A549 (cell line): ENCODE data around the gene PDPK1. TPM values are rescaled to one million over a fixed set of nuclear protein-coding genes. Genes with fewer than 3 reads are reported as not detected.

Experiments
- polyA plus RNA-seq, 4 experiments: library from polyadenylated mRNA; depleted of rRNA in 3 of 4; stranded (reverse); fragments of >200 nt; fragmentation: RNase III in 1 of 4; extraction: RNeasy Plus Mini Kit Qiagen cat#74134 plus additional on column Dnase treatment in 1 of 4; gene quantifications; 2 replicates in 3 of 4; 3 replicates in 1 of 4; pipeline ENCODE4 v1.2.3, GENCODE V29; 2011 to 2017
- small RNA-seq, 6 experiments: library from RNA; depleted of rRNA; stranded (forward); fragments of <200 nt; gene quantifications; one replicate each; pipeline ENCODE3, GENCODE V24; 2012

Gene PDPK1
- polyA plus RNA-seq, 2 of the 4 experiments (the other 2 are of a cell fraction): 17.7 to 29.7 TPM

Small RNA genes lying within 50 kb of the gene (small RNA-seq; reads per million reads assigned to genes)
- gene AC093525.1: 0 reads per million in 6 experiments
- 0 reads per million in 6 experiments for gene MIR3178

Other genes starting within 250 kb of the PDPK1 start
- 6.4 and 7.6 TPM in 2 replicates for gene ABCA3, start 197.3 kb upstream of the PDPK1 start, polyA plus RNA-seq (2011; rRNA removed)
- 8.6 to 10.7 TPM (median 9.9 TPM) in 3 replicates for gene ABCA3, start 197.3 kb upstream of the PDPK1 start, polyA plus RNA-seq (2017; fragmentation: RNase III; extraction: RNeasy Plus Mini Kit Qiagen cat#74134 plus additional on column Dnase treatment)
- gene CCNF, start 108.6 kb upstream of the PDPK1 start, polyA plus RNA-seq (2011; rRNA removed): 6.5 and 8.0 TPM in 2 replicates
- 13.4 to 15.1 TPM (median 14.4 TPM) in 3 replicates for gene CCNF, start 108.6 kb upstream of the PDPK1 start, polyA plus RNA-seq (2017; fragmentation: RNase III; extraction: RNeasy Plus Mini Kit Qiagen cat#74134 plus additional on column Dnase treatment)
- 9.5 and 9.6 TPM in 2 replicates for gene TEDC2, start 77.9 kb upstream of the PDPK1 start, polyA plus RNA-seq (2011; rRNA removed)
- gene TEDC2, start 77.9 kb upstream of the PDPK1 start, polyA plus RNA-seq (2017; fragmentation: RNase III; extraction: RNeasy Plus Mini Kit Qiagen cat#74134 plus additional on column Dnase treatment): 20.7 to 22.6 TPM (median 22.2 TPM) in 3 replicates
- gene NTN3, start 66.7 kb upstream of the PDPK1 start, polyA plus RNA-seq (2011; rRNA removed): not detected in 2 replicates
- gene NTN3, start 66.7 kb upstream of the PDPK1 start, polyA plus RNA-seq (2017; fragmentation: RNase III; extraction: RNeasy Plus Mini Kit Qiagen cat#74134 plus additional on column Dnase treatment): 0.04 TPM in 1 of 3 replicates, not detected in the others
- 4.0 and 4.2 TPM in 2 replicates for gene TBC1D24, start 62.9 kb upstream of the PDPK1 start, polyA plus RNA-seq (2011; rRNA removed)
- gene TBC1D24, start 62.9 kb upstream of the PDPK1 start, polyA plus RNA-seq (2017; fragmentation: RNase III; extraction: RNeasy Plus Mini Kit Qiagen cat#74134 plus additional on column Dnase treatment): 5.9 to 7.3 TPM (median 6.3 TPM) in 3 replicates
- gene ATP6V0C, start 24.1 kb upstream of the PDPK1 start, polyA plus RNA-seq (2011; rRNA removed): 9.4 and 14.7 TPM in 2 replicates
- 152 to 153 TPM (median 153 TPM) in 3 replicates for gene ATP6V0C, start 24.1 kb upstream of the PDPK1 start, polyA plus RNA-seq (2017; fragmentation: RNase III; extraction: RNeasy Plus Mini Kit Qiagen cat#74134 plus additional on column Dnase treatment)
- gene AMDHD2, start 17.6 kb upstream of the PDPK1 start, polyA plus RNA-seq (2011; rRNA removed): 5.2 and 6.6 TPM in 2 replicates
- gene AMDHD2, start 17.6 kb upstream of the PDPK1 start, polyA plus RNA-seq (2017; fragmentation: RNase III; extraction: RNeasy Plus Mini Kit Qiagen cat#74134 plus additional on column Dnase treatment): 21.7 to 28.8 TPM (median 27.7 TPM) in 3 replicates
- not detected in 2 replicates for gene CEMP1, start 6.6 kb upstream of the PDPK1 start, polyA plus RNA-seq (2011; rRNA removed)
- not detected in 3 replicates for gene CEMP1, start 6.6 kb upstream of the PDPK1 start, polyA plus RNA-seq (2017; fragmentation: RNase III; extraction: RNeasy Plus Mini Kit Qiagen cat#74134 plus additional on column Dnase treatment)
- gene KCTD5, start 144.5 kb downstream of the PDPK1 start, polyA plus RNA-seq (2011; rRNA removed): 22.4 and 26.1 TPM in 2 replicates
- gene KCTD5, start 144.5 kb downstream of the PDPK1 start, polyA plus RNA-seq (2017; fragmentation: RNase III; extraction: RNeasy Plus Mini Kit Qiagen cat#74134 plus additional on column Dnase treatment): 22.8 to 26.3 TPM (median 22.9 TPM) in 3 replicates
- gene PRSS27, start 182.2 kb downstream of the PDPK1 start, polyA plus RNA-seq (2011; rRNA removed): 1.00 and 1.1 TPM in 2 replicates
- 0.62 to 1.3 TPM (median 1.2 TPM) in 3 replicates for gene PRSS27, start 182.2 kb downstream of the PDPK1 start, polyA plus RNA-seq (2017; fragmentation: RNase III; extraction: RNeasy Plus Mini Kit Qiagen cat#74134 plus additional on column Dnase treatment)
- 167 and 231 TPM in 2 replicates for gene SRRM2, start 214.6 kb downstream of the PDPK1 start, polyA plus RNA-seq (2011; rRNA removed)
- 473 to 527 TPM (median 512 TPM) in 3 replicates for gene SRRM2, start 214.6 kb downstream of the PDPK1 start, polyA plus RNA-seq (2017; fragmentation: RNase III; extraction: RNeasy Plus Mini Kit Qiagen cat#74134 plus additional on column Dnase treatment)
- 136 and 144 TPM in 2 replicates for gene ELOB, start 239.3 kb downstream of the PDPK1 start, polyA plus RNA-seq (2011; rRNA removed)
- 414 to 494 TPM (median 469 TPM) in 3 replicates for gene ELOB, start 239.3 kb downstream of the PDPK1 start, polyA plus RNA-seq (2017; fragmentation: RNase III; extraction: RNeasy Plus Mini Kit Qiagen cat#74134 plus additional on column Dnase treatment)
- not detected in 2 replicates for gene PRSS33, start 249.5 kb downstream of the PDPK1 start, polyA plus RNA-seq (2011; rRNA removed)
- 0.04 to 0.05 TPM in 2 of 3 replicates, not detected in the other for gene PRSS33, start 249.5 kb downstream of the PDPK1 start, polyA plus RNA-seq (2017; fragmentation: RNase III; extraction: RNeasy Plus Mini Kit Qiagen cat#74134 plus additional on column Dnase treatment)